ENCODE measurements around the gene FKBP7.
"Not testable (repeated sequence)": the region's sequence is repeated elsewhere in the genome, so short reads cannot be mapped to it uniquely, and the experiment has no call there.

The FKBP7 gene

GRCh38 chr2:178484245-178485041 is 6.0 kb upstream of the FKBP7 start:
- DNase-seq (ENCODE audit: insufficient read length): no peak
- FAIRE-seq: no peak
- TF ChIP-seq POLR2AphosphoS5 (IDR thresholded peaks at IDR 0.05; ENCODE audit: low read depth, low read length): no peak
- no peak for TF ChIP-seq POLR2A (IDR thresholded peaks at IDR 0.05; ENCODE audit: low read depth, low read length)
- no peak for TF ChIP-seq TAF1 (IDR thresholded peaks at IDR 0.05; ENCODE audit: borderline replicate concordance, low read depth, low read length)

GRCh38 chr2:178482437-178482836 is 4.0 kb upstream of the FKBP7 start:
- TF ChIP-seq POLR2AphosphoS5 (IDR thresholded peaks at IDR 0.05; ENCODE audit: low read depth, low read length) (no peak), POLR2A (IDR thresholded peaks at IDR 0.05; ENCODE audit: low read depth, low read length) (no peak), TAF1 (IDR thresholded peaks at IDR 0.05; ENCODE audit: borderline replicate concordance, low read depth, low read length) (no peak)
- no peak for DNase-seq (ENCODE audit: insufficient read length)
- FAIRE-seq: peak; percentile 9

GRCh38 chr2:178480227-178481181 is 2.1 kb upstream of the FKBP7 start, which contains the start of gene PLEKHA3:
TSS of gene PLEKHA3 (plus strand) at chr2:178480457. CDS start at chr2:178480870, 413 bp downstream.
- FAIRE-seq (peak; percentile 96), DNase-seq (ENCODE audit: insufficient read length) (peak; percentile 64)
- TF ChIP-seq POLR2AphosphoS5 (IDR thresholded peaks at IDR 0.05; ENCODE audit: low read depth, low read length) (no peak), POLR2A (IDR thresholded peaks at IDR 0.05; ENCODE audit: low read depth, low read length) (peak; percentile 42; the same call in 1 of the 2 replicates)

DNA sequence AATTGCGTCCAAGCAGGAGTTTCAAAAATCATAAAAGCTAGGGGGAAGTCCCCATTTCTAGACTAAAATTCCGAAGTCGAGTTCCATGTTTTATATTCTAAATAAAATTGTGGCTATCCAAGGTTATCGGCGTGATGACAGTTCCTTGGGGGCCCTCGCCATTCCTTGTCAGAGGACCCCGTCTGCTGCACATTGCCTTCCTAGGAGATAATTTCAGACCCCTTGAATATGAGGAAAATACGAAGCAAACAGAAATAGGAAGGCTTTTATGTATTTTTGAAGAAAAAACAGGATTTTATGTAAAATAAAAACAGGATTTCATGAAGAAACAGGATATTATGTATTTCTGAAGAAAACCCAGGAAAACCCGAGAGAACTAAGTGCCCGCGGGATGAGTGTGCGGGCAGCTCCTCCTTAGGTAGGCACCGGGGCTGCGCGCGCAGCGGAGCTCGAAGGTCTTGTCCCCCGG is 1.4 kb upstream of the FKBP7 start:
- no peak for FAIRE-seq
- no peak for DNase-seq (ENCODE audit: insufficient read length)
- TF ChIP-seq TAF1 (IDR thresholded peaks at IDR 0.05; ENCODE audit: borderline replicate concordance, low read depth, low read length): no peak
- TF ChIP-seq POLR2AphosphoS5 (IDR thresholded peaks at IDR 0.05; ENCODE audit: low read depth, low read length): no peak
- TF ChIP-seq POLR2A (IDR thresholded peaks at IDR 0.05; ENCODE audit: low read depth, low read length): no peak

- no peak for FAIRE-seq
- TF ChIP-seq POLR2AphosphoS5 (IDR thresholded peaks at IDR 0.05; ENCODE audit: low read depth, low read length) (no peak), POLR2A (IDR thresholded peaks at IDR 0.05; ENCODE audit: low read depth, low read length) (no peak), TAF1 (IDR thresholded peaks at IDR 0.05; ENCODE audit: borderline replicate concordance, low read depth, low read length) (no peak)
- DNase-seq (ENCODE audit: insufficient read length): no peak
Observed at GRCh38 chr2:178479275-178479616, 846 bp upstream of the FKBP7 start.

DNA sequence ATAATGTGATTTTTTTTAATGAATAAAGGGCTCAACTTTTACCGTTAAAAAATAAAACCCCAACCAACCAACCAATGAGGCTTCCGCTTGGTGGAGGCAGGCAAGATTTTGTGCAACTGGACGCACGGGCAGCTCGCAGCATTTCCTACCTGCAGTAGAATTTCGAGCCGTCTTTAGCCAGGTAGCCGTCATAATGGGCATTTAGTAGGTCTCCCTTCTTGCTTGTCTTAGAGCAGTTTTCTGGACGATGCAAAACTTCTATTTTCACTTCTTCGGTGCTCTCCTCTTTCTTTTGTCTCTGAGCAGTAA is 316 bp downstream of the FKBP7 start:
- FAIRE-seq (no peak), DNase-seq (ENCODE audit: insufficient read length) (no peak)
- TF ChIP-seq POLR2A (IDR thresholded peaks at IDR 0.05; ENCODE audit: low read depth, low read length) (no peak), POLR2AphosphoS5 (IDR thresholded peaks at IDR 0.05; ENCODE audit: low read depth, low read length) (no peak), TAF1 (IDR thresholded peaks at IDR 0.05; ENCODE audit: borderline replicate concordance, low read depth, low read length) (no peak)

DNA sequence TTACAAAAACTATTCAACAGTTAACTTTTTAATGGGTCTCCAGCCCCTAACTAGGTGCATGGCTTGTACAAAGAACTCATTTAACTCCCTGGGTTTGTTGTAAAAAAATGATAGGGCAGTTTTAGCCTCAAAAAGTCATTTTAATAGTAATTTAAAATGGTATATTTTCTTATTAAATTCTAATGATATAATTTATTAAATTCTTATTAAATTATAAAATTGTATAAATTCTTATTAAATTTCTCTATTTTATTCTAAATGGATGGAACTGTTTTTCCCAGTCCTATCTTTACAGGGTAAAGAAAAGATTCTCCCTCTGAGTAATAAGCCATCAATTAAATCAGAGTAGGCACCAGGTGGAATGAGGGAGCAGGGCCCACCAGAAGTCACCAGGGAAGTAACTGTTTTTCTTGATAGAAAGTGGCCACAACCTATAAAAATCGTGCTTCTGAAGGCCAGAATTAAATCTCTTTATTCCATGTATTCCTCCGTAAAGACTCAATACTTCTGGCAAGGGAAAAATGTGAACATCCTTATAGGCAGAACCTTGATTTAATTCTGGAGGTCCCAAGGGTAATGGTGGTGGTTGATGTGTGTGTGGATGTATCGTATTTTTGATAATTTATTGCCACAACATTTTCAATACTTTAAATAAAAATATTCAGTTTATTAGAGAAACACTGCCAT is 814 bp downstream of the FKBP7 start:
- TF ChIP-seq POLR2AphosphoS5 (IDR thresholded peaks at IDR 0.05; ENCODE audit: low read depth, low read length) (no peak), POLR2A (IDR thresholded peaks at IDR 0.05; ENCODE audit: low read depth, low read length) (no peak), TAF1 (IDR thresholded peaks at IDR 0.05; ENCODE audit: borderline replicate concordance, low read depth, low read length) (no peak)
- FAIRE-seq (no peak), DNase-seq (ENCODE audit: insufficient read length) (no peak)

DNA sequence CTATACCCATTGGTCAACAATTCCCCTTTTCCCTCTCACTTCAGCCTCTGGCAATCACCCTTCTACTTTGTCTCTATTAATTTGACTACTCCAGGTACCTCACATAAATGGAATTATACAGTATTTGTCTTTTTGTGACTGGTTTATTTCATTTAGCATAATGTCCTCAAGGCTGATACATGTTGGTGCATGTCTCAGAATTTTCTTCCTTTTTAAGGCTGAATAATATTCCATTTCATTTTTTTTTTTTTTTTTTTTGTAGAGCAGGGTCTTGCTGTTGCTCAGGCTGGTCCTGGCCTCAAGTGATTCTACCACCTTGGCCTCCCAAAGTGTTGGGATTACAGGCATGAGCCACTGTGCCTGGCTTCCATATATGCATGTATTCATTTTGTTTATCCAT is 1.9 kb downstream of the FKBP7 start:
- FAIRE-seq (no peak), DNase-seq (ENCODE audit: insufficient read length) (no peak)
- no peak for TF ChIP-seq POLR2A (IDR thresholded peaks at IDR 0.05; ENCODE audit: low read depth, low read length)
- TF ChIP-seq POLR2AphosphoS5 (IDR thresholded peaks at IDR 0.05; ENCODE audit: low read depth, low read length): no peak
- TF ChIP-seq TAF1 (IDR thresholded peaks at IDR 0.05; ENCODE audit: borderline replicate concordance, low read depth, low read length): no peak

DNA sequence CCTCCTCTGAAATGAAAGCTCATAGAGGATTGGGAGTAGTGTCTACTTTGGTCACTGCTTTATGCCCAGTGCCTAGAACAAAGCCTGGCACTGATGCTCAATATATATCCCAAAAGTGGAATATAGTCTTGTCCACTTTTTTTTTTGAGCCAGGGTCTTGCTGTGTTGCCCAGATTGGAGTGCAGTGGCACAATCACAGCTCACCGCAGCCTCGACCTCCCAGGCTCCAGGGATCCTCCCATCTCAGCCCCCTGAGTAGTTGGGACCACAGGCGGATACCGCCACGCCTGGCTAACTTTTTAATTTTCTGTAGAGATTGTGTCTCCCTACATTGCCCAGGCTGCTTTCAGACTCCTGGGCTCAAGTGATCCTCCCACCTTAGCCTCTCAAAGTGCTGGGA is 3.8 kb downstream of the FKBP7 start:
- TF ChIP-seq POLR2A (IDR thresholded peaks at IDR 0.05; ENCODE audit: low read depth, low read length): no peak
- TF ChIP-seq POLR2AphosphoS5 (IDR thresholded peaks at IDR 0.05; ENCODE audit: low read depth, low read length): no peak
- no peak for FAIRE-seq
- no peak for DNase-seq (ENCODE audit: insufficient read length)

GRCh38 chr2:178473931-178474330 is 4.5 kb downstream of the FKBP7 start:
- TF ChIP-seq POLR2A (IDR thresholded peaks at IDR 0.05; ENCODE audit: low read depth, low read length): no peak
- no peak for TF ChIP-seq TAF1 (IDR thresholded peaks at IDR 0.05; ENCODE audit: borderline replicate concordance, low read depth, low read length)
- TF ChIP-seq POLR2AphosphoS5 (IDR thresholded peaks at IDR 0.05; ENCODE audit: low read depth, low read length): no peak
- DNase-seq (ENCODE audit: insufficient read length) (no peak), FAIRE-seq (no peak)

- FAIRE-seq (no peak), DNase-seq (ENCODE audit: insufficient read length) (no peak)
- TF ChIP-seq POLR2A (IDR thresholded peaks at IDR 0.05; ENCODE audit: low read depth, low read length) (no peak), TAF1 (IDR thresholded peaks at IDR 0.05; ENCODE audit: borderline replicate concordance, low read depth, low read length) (no peak), POLR2AphosphoS5 (IDR thresholded peaks at IDR 0.05; ENCODE audit: low read depth, low read length) (no peak)
Observed at GRCh38 chr2:178473373-178473772, 5.0 kb downstream of the FKBP7 start.

GRCh38 chr2:178471313-178471712 is 7.1 kb downstream of the FKBP7 start:
- not testable (repeated sequence) for FAIRE-seq

More at GRCh38 chr2:178471313-178471712, 7.1 kb downstream of the FKBP7 start:
- not testable (repeated sequence) for DNase-seq (ENCODE audit: insufficient read length)

Measured in GM12892 (cell line).